H1 (cell line): ENCODE data around the gene MAP1B. TPM values are rescaled to one million over a fixed set of nuclear protein-coding genes. Genes with fewer than 3 reads are reported as not detected.

Experiments
- CEBPB ChIP-seq: IDR thresholded peaks from 2 replicates; pipeline ENCODE4 v1.6.1; 2012; ENCODE audit warnings: low read depth, low read length
- JUN ChIP-seq: IDR thresholded peaks from 2 replicates; pipeline ENCODE4 v1.6.1; 2011; ENCODE audit warnings: low read depth, mild to moderate bottlenecking, improper control_type of control experiment, low read length
- TEAD4 ChIP-seq: IDR thresholded peaks from 2 replicates; pipeline ENCODE4 v1.6.1; 2012; ENCODE audit warnings: low read depth, low read length, inconsistent platforms, mixed read lengths
- polyA plus RNA-seq, 7 experiments: library from polyadenylated mRNA; depleted of rRNA in 3 of 7; stranded (reverse) in 5 of 7; unstranded in 2 of 7; fragments of >200 nt in 5 of 7; fragments of 200-250 nt in 2 of 7; gene quantifications; 1 replicate in 5 of 7; 2 replicates in 1 of 7; 4 replicates in 1 of 7; pipeline versions ENCODE4 v1.2.1 to v1.2.3, GENCODE V29; 2011 to 2013; ENCODE audit warnings: missing spikeins in 2 of 7, mixed read lengths in 2 of 7
- total RNA-seq: library from RNA; stranded (reverse); fragmentation: NEBNext Ultra II Directional; extraction: Animal tissue kit (Norgen Biotek cat#: 25700); gene quantifications from 2 replicates; pipeline ENCODE4 v1.2.1, GENCODE V29; 2021

The MAP1B gene
- total and polyA plus RNA-seq, 2 of the 8 experiments (the other 6 are each of a cell fraction or from before 2014, with no cell fraction given): 24.5 to 120 TPM

DNA sequence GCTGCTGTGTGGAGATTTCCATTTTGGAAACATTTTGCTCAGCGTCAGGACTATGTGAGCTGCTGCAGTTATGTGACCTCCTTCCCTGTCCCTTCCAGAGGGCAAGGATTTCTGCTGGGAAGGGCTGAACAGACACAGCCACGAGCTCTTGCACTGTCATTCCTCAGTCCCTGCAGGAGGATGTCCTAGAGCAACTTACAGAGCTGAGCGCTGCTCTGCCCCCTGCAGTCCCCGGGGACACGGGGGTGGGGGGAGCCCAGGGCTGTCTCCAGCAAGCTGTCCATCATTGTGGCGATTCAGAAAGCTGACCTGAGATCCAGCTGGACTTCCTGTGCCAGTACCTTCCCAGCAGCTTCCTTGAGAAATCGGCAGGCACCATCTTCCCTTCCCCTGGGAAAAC, 28.0 kb upstream of the MAP1B start (continued):
- no peak for TF ChIP-seq CEBPB
- no peak for TF ChIP-seq TEAD4
- no peak for TF ChIP-seq JUN
